ENCODE data around the gene ARID1B. TPM values are rescaled to one million over a fixed set of nuclear protein-coding genes. Genes with fewer than 3 reads are reported as not detected.
A peak's percentile ranks its signal among the peaks of the same experiment; 100 is the strongest.

The ARID1B gene
- total RNA-seq, 1 experiment from 2014 or later, result 35.6 TPM

DNA sequence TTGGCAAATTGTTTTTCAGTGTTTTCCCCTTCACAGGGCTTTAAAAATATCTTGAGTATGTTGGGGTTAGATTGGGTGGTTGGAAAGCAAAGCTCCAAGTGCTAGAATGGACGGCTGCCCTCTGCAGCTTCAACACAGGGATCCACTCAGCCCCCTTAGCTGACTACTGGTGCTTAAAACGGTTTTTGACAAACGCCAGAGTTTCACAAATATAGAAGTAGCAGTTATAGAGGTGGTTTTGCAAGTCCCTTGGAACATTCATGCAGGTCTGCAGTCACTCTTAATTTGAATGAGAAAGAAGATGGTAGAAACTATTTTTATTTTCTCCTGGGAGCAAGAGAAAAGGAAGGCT, 175.9 kb downstream of the ARID1B start:
- Histone ChIP-seq H3K9me3 (ENCODE audit: control insufficient read depth in 1 of 2, insufficient read depth in 1 of 2, low read depth in 1 of 2, low read length in 2 of 2) (no peaks in the 10 kb centered on the region), H3K9me2 (ENCODE audit: insufficient read depth) (no peaks in the 10 kb centered on the region), H3K9ac (ENCODE audit: low read length) (no peak overlapping the region), H3K27me3 (ENCODE audit: insufficient read depth, low read length) (no peaks in the 10 kb centered on the region), H3K4me1 (ENCODE audit: control insufficient read depth in 1 of 2, insufficient read depth in 2 of 2, low read length in 2 of 2) (peaks cover 28 to 32% of the 10 kb centered on the region in 2 experiments), H3K4me2 (ENCODE audit: low read length) (peak overlapping the region; percentile 12; the same call in 1 of the 2 replicates), H2AFZ (ENCODE audit: low read depth, low read length, poor library complexity, severe bottlenecking) (no peak overlapping the region), H3K4me3 (replicated peaks in 1 of 2; ENCODE audit: low read depth in 1 of 2, low read length in 2 of 2) (no peak overlapping the region), H3K36me3 (ENCODE audit: control insufficient read depth in 1 of 2, insufficient read depth in 2 of 2, low read length in 2 of 2) (no peaks in the 10 kb centered on the region), H3K27ac (ENCODE audit: low read depth, low read length) (no peak overlapping the region), H4K20me1 (ENCODE audit: insufficient read depth) (no peaks in the 10 kb centered on the region), H3K79me2 (ENCODE audit: insufficient read depth, low read length) (peaks cover 30% of the 10 kb centered on the region)
- RAD21 ChIA-PET (ENCODE audit: low non-redundant PET in 1 of 2, low total read pairs in 2 of 2, uncharacterized antibody in 2 of 2, unreplicated experiment in 2 of 2), result no interaction called here
- intact Hi-C loops (cut with micrococcal nuclease), result no loop called here
- TF ChIP-seq, protein P1, sequence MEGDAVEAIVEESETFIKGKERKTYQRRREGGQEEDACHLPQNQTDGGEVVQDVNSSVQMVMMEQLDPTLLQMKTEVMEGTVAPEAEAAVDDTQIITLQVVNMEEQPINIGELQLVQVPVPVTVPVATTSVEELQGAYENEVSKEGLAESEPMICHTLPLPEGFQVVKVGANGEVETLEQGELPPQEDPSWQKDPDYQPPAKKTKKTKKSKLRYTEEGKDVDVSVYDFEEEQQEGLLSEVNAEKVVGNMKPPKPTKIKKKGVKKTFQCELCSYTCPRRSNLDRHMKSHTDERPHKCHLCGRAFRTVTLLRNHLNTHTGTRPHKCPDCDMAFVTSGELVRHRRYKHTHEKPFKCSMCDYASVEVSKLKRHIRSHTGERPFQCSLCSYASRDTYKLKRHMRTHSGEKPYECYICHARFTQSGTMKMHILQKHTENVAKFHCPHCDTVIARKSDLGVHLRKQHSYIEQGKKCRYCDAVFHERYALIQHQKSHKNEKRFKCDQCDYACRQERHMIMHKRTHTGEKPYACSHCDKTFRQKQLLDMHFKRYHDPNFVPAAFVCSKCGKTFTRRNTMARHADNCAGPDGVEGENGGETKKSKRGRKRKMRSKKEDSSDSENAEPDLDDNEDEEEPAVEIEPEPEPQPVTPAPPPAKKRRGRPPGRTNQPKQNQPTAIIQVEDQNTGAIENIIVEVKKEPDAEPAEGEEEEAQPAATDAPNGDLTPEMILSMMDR (IDR thresholded peaks at IDR 0.05 in 2 of 3, conservative IDR thresholded peaks at IDR 0.05 in 1 of 3; ENCODE audit: borderline replicate concordance in 1 of 3, insufficient read depth in 1 of 3, low read depth in 2 of 3, low read length in 2 of 3), result no peak
- no peak for TF ChIP-seq ZNF274 (IDR thresholded peaks at IDR 0.05; ENCODE audit: low read depth, low read length)
- TF ChIP-seq POLR2A (IDR thresholded peaks at IDR 0.05; ENCODE audit: borderline replicate concordance, extremely low read depth, insufficient read depth, insufficient read length), result no peak
- TF ChIP-seq SIN3A (IDR thresholded peaks at IDR 0.05; ENCODE audit: low read depth), result no peak
- no peak for TF ChIP-seq SRF (IDR thresholded peaks at IDR 0.05; ENCODE audit: low read depth)
- TF ChIP-seq TCF7L2 (IDR thresholded peaks at IDR 0.05; ENCODE audit: borderline replicate concordance, extremely low read depth, insufficient read depth, insufficient read length), result no peak
- TF ChIP-seq, protein P2, sequence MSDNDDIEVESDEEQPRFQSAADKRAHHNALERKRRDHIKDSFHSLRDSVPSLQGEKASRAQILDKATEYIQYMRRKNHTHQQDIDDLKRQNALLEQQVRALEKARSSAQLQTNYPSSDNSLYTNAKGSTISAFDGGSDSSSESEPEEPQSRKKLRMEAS (IDR thresholded peaks at IDR 0.05), result no peak
- TF ChIP-seq, protein P3, sequence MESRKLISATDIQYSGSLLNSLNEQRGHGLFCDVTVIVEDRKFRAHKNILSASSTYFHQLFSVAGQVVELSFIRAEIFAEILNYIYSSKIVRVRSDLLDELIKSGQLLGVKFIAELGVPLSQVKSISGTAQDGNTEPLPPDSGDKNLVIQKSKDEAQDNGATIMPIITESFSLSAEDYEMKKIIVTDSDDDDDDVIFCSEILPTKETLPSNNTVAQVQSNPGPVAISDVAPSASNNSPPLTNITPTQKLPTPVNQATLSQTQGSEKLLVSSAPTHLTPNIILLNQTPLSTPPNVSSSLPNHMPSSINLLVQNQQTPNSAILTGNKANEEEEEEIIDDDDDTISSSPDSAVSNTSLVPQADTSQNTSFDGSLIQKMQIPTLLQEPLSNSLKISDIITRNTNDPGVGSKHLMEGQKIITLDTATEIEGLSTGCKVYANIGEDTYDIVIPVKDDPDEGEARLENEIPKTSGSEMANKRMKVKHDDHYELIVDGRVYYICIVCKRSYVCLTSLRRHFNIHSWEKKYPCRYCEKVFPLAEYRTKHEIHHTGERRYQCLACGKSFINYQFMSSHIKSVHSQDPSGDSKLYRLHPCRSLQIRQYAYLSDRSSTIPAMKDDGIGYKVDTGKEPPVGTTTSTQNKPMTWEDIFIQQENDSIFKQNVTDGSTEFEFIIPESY (IDR thresholded peaks at IDR 0.05; ENCODE audit: extremely low read depth, insufficient replicate concordance, low read length), result no peak
- no peak for TF ChIP-seq EGR1 (IDR thresholded peaks at IDR 0.05; ENCODE audit: low read depth)
- no peak for TF ChIP-seq EZH2 (IDR thresholded peaks at IDR 0.05)
- no peak for TF ChIP-seq POLR2AphosphoS5 (IDR thresholded peaks at IDR 0.05; ENCODE audit: low read depth, low read length)
- TF ChIP-seq, protein P4, sequence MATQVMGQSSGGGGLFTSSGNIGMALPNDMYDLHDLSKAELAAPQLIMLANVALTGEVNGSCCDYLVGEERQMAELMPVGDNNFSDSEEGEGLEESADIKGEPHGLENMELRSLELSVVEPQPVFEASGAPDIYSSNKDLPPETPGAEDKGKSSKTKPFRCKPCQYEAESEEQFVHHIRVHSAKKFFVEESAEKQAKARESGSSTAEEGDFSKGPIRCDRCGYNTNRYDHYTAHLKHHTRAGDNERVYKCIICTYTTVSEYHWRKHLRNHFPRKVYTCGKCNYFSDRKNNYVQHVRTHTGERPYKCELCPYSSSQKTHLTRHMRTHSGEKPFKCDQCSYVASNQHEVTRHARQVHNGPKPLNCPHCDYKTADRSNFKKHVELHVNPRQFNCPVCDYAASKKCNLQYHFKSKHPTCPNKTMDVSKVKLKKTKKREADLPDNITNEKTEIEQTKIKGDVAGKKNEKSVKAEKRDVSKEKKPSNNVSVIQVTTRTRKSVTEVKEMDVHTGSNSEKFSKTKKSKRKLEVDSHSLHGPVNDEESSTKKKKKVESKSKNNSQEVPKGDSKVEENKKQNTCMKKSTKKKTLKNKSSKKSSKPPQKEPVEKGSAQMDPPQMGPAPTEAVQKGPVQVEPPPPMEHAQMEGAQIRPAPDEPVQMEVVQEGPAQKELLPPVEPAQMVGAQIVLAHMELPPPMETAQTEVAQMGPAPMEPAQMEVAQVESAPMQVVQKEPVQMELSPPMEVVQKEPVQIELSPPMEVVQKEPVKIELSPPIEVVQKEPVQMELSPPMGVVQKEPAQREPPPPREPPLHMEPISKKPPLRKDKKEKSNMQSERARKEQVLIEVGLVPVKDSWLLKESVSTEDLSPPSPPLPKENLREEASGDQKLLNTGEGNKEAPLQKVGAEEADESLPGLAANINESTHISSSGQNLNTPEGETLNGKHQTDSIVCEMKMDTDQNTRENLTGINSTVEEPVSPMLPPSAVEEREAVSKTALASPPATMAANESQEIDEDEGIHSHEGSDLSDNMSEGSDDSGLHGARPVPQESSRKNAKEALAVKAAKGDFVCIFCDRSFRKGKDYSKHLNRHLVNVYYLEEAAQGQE (IDR thresholded peaks at IDR 0.05; ENCODE audit: low read depth), result no peak
- CTCF ChIA-PET, result no interaction called here
- POLR2A ChIA-PET, result interaction anchor here (1.2 kb wide), 1 partner anchor 18 kb away, joined by 3 read pairs; no protein-coding TSS in a partner anchor
- ATAC-seq, result no peak
- no TSS peak for BruUV-seq (replicated peaks)
- no peak for DNase-seq (ENCODE audit: low read depth, low spot score)
